GM23338 (cell line): Measurements from ENCODE around the gene EYA4. TPM values are rescaled to one million over a fixed set of nuclear protein-coding genes. Genes with fewer than 3 reads are reported as not detected.
"Not testable (repeated sequence)": the region's sequence is repeated elsewhere in the genome, so short reads cannot be mapped to it uniquely, and the experiment has no call there.

ENCODE experiments used
- ATAC-seq: fragments of 200-7000 bp; cut with Tn5 transposase; 3 replicates; pipeline ENCODE4 v1.9.1; 2020
- DNase-seq: peaks from one replicate; pipeline ENCODE4 v3.0.0-alpha.2; 2015; ENCODE audit warnings: low spot score
- H2AFZ ChIP-seq: fragments of 200-600 bp; sonication (generic); 2 replicates; pipeline ENCODE4 v1.8.0; 2016; ENCODE audit warnings: antibody characterized with exemption, mild to moderate bottlenecking, moderate library complexity
- H3F3A ChIP-seq: fragments of 200-600 bp; sonication (generic); replicated peaks from 2 replicates; pipeline ENCODE4 v1.8.0; 2017; ENCODE audit warnings: antibody characterized with exemption, mixed run types, low read depth
- H3K27ac ChIP-seq: fragments of 200-600 bp; sonication (generic); 2 replicates; pipeline ENCODE4 v1.6.1; 2016; ENCODE audit warnings: low read depth
- H3K27me3 ChIP-seq: fragments of 200-600 bp; sonication (generic); 2 replicates; pipeline ENCODE4 v1.8.0; 2016; ENCODE audit warnings: mild to moderate bottlenecking, mixed run types, moderate library complexity; ENCODE audit not compliant: insufficient read depth
- H3K36me3 ChIP-seq: fragments of 200-600 bp; sonication (generic); 2 replicates; pipeline ENCODE4 v1.8.0; 2016; ENCODE audit warnings: mild to moderate bottlenecking; ENCODE audit not compliant: insufficient read depth
- H3K4me1 ChIP-seq: fragments of 200-600 bp; sonication (generic); 2 replicates; pipeline ENCODE4 v1.8.0; 2016; ENCODE audit warnings: mild to moderate bottlenecking, moderate library complexity; ENCODE audit not compliant: insufficient read depth
- H3K4me2 ChIP-seq: fragments of 200-600 bp; sonication (generic); 2 replicates; pipeline ENCODE4 v1.7.1; 2017; ENCODE audit warnings: mixed run types
- H3K4me3 ChIP-seq: fragments of 200-600 bp; sonication (generic); 2 replicates; pipeline ENCODE4 v1.6.1; 2016; ENCODE audit warnings: mixed run types
- H3K79me2 ChIP-seq: fragments of 200-600 bp; sonication (generic); replicated peaks from 2 replicates; pipeline ENCODE4 v1.8.0; 2017; ENCODE audit warnings: mild to moderate bottlenecking; ENCODE audit not compliant: insufficient read depth
- H3K9me2 ChIP-seq: fragments of 200-600 bp; sonication (generic); 2 replicates; pipeline ENCODE4 v1.8.0; 2017; ENCODE audit not compliant: insufficient read depth
- H4K20me1 ChIP-seq: fragments of 200-600 bp; sonication (generic); replicated peaks from 2 replicates; pipeline ENCODE4 v1.8.0; 2017; ENCODE audit warnings: mild to moderate bottlenecking; ENCODE audit not compliant: insufficient read depth
- H3K27ac Mint-ChIP-seq: 2 replicates; pipeline ENCODE4 v1.8.0; 2020; ENCODE audit warnings: inconsistent platforms, mild to moderate bottlenecking, moderate library complexity, mixed read lengths
- H3K27me3 Mint-ChIP-seq: 3 replicates; pipeline ENCODE4 v1.8.0; 2022; ENCODE audit warnings: low read depth, mild to moderate bottlenecking, moderate library complexity, mixed read lengths, inconsistent platforms; ENCODE audit not compliant: insufficient read depth, poor library complexity
- H3K36me3 Mint-ChIP-seq: 3 replicates; pipeline ENCODE4 v1.8.0; 2021; ENCODE audit warnings: low read depth, mild to moderate bottlenecking, inconsistent platforms, moderate library complexity, mixed read lengths
- H3K4me1 Mint-ChIP-seq: 3 replicates; pipeline ENCODE4 v1.8.0; 2020; ENCODE audit warnings: mild to moderate bottlenecking, inconsistent platforms, mixed read lengths
- H3K4me3 Mint-ChIP-seq: 3 replicates; pipeline ENCODE4 v1.8.0; 2021; ENCODE audit warnings: moderate library complexity, mild to moderate bottlenecking, inconsistent platforms, mixed read lengths
- H3K9me3 Mint-ChIP-seq: 3 replicates; pipeline ENCODE4 v1.8.0; 2020; ENCODE audit warnings: moderate library complexity, mild to moderate bottlenecking, inconsistent platforms, mixed read lengths
- REST ChIP-seq: IDR thresholded peaks from one replicate; pipeline ENCODE4 v1.6.1; 2018; ENCODE audit warnings: antibody characterized with exemption; ENCODE audit not compliant: unreplicated experiment
- ZNF114 ChIP-seq: fragments of 250-450 bp; sonication (Bioruptor Pico); IDR thresholded peaks from 2 replicates; pipeline ENCODE4 v1.5.0; 2020; ENCODE audit warnings: mild to moderate bottlenecking, moderate library complexity
- ZNF331 ChIP-seq: fragments of 250-450 bp; sonication (Bioruptor Pico); IDR thresholded peaks from 2 replicates; pipeline ENCODE4 v1.5.0; 2020; ENCODE audit warnings: low read depth, mild to moderate bottlenecking, moderate library complexity
- polyA plus RNA-seq: library from polyadenylated mRNA; unstranded; fragments of >200 nt; fragmentation: Nextera tagmentation; extraction: Ambion mirVana; gene quantifications from 2 replicates; pipeline ENCODE4 v1.2.1, GENCODE V29; 2016
- total RNA-seq: library from RNA; depleted of rRNA; stranded (reverse); fragments of >200 nt; shearing (Covaris generic); gene quantifications from 2 replicates; pipeline ENCODE4 v1.2.3, GENCODE V29; 2014
- TF ChIP-seq, protein P1 (sequence below): fragments of 250-450 bp; sonication (Bioruptor Pico); IDR thresholded peaks from 2 replicates; pipeline ENCODE4 v1.5.0; 2020; ENCODE audit warnings: mild to moderate bottlenecking, moderate library complexity
- TF ChIP-seq, protein P2 (sequence below): IDR thresholded peaks from 2 replicates; pipeline ENCODE4 v1.6.1; 2016; ENCODE audit warnings: antibody characterized with exemption

Gene EYA4
- total and polyA plus RNA-seq, 2 experiments from 2014 or later, result 0.05 to 0.21 TPM

GRCh38 chr6:133396984-133397348 is 155.8 kb downstream of the EYA4 start:
- Histone ChIP-seq H2AFZ (no peak overlapping the region), H3F3A (no peaks in the 10 kb centered on the region), H3K79me2 (no peaks in the 10 kb centered on the region), H3K4me1 (peaks cover 10% of the 10 kb centered on the region; the same call in 1 of the 2 replicates), H3K9me2 (no peaks in the 10 kb centered on the region; the same call in 1 of the 2 replicates), H3K27me3 (no peaks in the 10 kb centered on the region), H4K20me1 (no peaks in the 10 kb centered on the region), H3K27ac (no peak overlapping the region), H3K4me2 (no peak overlapping the region), H3K36me3 (no peaks in the 10 kb centered on the region), H3K4me3 (no peak overlapping the region)
- H3K9me3 Mint-ChIP-seq, result no peaks in the 10 kb centered on the region
- TF ChIP-seq, protein P1, sequence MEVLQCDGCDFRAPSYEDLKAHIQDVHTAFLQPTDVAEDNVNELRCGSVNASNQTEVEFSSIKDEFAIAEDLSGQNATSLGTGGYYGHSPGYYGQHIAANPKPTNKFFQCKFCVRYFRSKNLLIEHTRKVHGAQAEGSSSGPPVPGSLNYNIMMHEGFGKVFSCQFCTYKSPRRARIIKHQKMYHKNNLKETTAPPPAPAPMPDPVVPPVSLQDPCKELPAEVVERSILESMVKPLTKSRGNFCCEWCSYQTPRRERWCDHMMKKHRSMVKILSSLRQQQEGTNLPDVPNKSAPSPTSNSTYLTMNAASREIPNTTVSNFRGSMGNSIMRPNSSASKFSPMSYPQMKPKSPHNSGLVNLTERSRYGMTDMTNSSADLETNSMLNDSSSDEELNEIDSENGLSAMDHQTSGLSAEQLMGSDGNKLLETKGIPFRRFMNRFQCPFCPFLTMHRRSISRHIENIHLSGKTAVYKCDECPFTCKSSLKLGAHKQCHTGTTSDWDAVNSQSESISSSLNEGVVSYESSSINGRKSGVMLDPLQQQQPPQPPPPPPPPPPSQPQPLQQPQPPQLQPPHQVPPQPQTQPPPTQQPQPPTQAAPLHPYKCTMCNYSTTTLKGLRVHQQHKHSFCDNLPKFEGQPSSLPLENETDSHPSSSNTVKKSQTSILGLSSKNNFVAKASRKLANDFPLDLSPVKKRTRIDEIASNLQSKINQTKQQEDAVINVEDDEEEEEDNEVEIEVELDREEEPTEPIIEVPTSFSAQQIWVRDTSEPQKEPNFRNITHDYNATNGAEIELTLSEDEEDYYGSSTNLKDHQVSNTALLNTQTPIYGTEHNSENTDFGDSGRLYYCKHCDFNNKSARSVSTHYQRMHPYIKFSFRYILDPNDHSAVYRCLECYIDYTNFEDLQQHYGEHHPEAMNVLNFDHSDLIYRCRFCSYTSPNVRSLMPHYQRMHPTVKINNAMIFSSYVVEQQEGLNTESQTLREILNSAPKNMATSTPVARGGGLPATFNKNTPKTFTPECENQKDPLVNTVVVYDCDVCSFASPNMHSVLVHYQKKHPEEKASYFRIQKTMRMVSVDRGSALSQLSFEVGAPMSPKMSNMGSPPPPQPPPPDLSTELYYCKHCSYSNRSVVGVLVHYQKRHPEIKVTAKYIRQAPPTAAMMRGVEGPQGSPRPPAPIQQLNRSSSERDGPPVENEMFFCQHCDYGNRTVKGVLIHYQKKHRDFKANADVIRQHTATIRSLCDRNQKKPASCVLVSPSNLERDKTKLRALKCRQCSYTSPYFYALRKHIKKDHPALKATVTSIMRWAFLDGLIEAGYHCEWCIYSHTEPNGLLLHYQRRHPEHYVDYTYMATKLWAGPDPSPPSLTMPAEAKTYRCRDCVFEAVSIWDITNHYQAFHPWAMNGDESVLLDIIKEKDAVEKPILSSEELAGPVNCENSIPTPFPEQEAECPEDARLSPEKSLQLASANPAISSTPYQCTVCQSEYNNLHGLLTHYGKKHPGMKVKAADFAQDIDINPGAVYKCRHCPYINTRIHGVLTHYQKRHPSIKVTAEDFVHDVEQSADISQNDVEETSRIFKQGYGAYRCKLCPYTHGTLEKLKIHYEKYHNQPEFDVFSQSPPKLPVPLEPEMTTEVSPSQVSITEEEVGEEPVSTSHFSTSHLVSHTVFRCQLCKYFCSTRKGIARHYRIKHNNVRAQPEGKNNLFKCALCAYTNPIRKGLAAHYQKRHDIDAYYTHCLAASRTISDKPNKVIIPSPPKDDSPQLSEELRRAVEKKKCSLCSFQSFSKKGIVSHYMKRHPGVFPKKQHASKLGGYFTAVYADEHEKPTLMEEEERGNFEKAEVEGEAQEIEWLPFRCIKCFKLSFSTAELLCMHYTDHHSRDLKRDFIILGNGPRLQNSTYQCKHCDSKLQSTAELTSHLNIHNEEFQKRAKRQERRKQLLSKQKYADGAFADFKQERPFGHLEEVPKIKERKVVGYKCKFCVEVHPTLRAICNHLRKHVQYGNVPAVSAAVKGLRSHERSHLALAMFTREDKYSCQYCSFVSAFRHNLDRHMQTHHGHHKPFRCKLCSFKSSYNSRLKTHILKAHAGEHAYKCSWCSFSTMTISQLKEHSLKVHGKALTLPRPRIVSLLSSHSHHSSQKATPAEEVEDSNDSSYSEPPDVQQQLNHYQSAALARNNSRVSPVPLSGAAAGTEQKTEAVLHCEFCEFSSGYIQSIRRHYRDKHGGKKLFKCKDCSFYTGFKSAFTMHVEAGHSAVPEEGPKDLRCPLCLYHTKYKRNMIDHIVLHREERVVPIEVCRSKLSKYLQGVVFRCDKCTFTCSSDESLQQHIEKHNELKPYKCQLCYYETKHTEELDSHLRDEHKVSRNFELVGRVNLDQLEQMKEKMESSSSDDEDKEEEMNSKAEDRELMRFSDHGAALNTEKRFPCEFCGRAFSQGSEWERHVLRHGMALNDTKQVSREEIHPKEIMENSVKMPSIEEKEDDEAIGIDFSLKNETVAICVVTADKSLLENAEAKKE (CRISPR knock-in tag), result no peak
- TF ChIP-seq, protein P2, sequence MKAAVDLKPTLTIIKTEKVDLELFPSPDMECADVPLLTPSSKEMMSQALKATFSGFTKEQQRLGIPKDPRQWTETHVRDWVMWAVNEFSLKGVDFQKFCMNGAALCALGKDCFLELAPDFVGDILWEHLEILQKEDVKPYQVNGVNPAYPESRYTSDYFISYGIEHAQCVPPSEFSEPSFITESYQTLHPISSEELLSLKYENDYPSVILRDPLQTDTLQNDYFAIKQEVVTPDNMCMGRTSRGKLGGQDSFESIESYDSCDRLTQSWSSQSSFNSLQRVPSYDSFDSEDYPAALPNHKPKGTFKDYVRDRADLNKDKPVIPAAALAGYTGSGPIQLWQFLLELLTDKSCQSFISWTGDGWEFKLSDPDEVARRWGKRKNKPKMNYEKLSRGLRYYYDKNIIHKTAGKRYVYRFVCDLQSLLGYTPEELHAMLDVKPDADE, result no peak
- TF ChIP-seq REST (no peak), ZNF114 (CRISPR knock-in tag) (no peak), ZNF331 (CRISPR knock-in tag) (no peak)
- no peak overlapping the region for H3K27ac Mint-ChIP-seq
- H3K4me1 Mint-ChIP-seq, result peaks cover 14% of the 10 kb centered on the region
- no peaks in the 10 kb centered on the region for H3K36me3 Mint-ChIP-seq
- DNase-seq, result no peak
- H3K4me3 Mint-ChIP-seq, result no peak overlapping the region
- ATAC-seq, result no peak
- no peaks in the 10 kb centered on the region for H3K27me3 Mint-ChIP-seq

- H3K4me2 ChIP-seq, H4K20me1 ChIP-seq, H3F3A ChIP-seq, H3K36me3 Mint-ChIP-seq, H3K4me3 Mint-ChIP-seq, H3K9me2 ChIP-seq, H3K27me3 ChIP-seq, H2AFZ ChIP-seq, H3K4me1 ChIP-seq, H3K4me3 ChIP-seq, H3K9me3 Mint-ChIP-seq, H3K36me3 ChIP-seq, H3K79me2 ChIP-seq, H3K27ac ChIP-seq, DNase-seq, H3K27me3 Mint-ChIP-seq, ATAC-seq, H3K27ac Mint-ChIP-seq: not testable (repeated sequence)
- peaks cover 11% of the 10 kb centered on the region; the same call in 2 of the 3 replicates for H3K4me1 Mint-ChIP-seq
Observed at GRCh38 chr6:133397601-133398000, 156.4 kb downstream of the EYA4 start.
